Naive thymus-derived CD4-positive, alpha-beta T cell (primary cell): Measurements from ENCODE around the gene TPP2. TPM values are rescaled to one million over a fixed set of nuclear protein-coding genes. Genes with fewer than 3 reads are reported as not detected.

Experiments
- ATAC-seq: fragments of 150-1000 bp; cut with Tn5 transposase; 2 replicates; pipeline ENCODE4 v1.10.0; 2021; ENCODE audit warnings: mild to moderate bottlenecking, moderate library complexity
- CTCF ChIA-PET: fragments of 350-600 bp; sonication (Branson Sonifier 250); formaldehyde crosslinking; loops from one replicate; lab custom pipeline; 2021; ENCODE audit warnings: antibody characterized with exemption; lab: Charles Lee
- POLR2A ChIA-PET: fragments of 350-600 bp; sonication (Branson Sonifier 250); formaldehyde crosslinking; loops from one replicate; lab custom pipeline; 2021; ENCODE audit warnings: antibody characterized with exemption, inconsistent platforms; lab: Charles Lee
- DNase-seq, 9 donors: peaks; one replicate each; pipeline versions ENCODE4 v3.0.0 to v3.0.0-alpha.2; 2020 to 2022; ENCODE audit warnings: mixed read lengths in 1 of 9
- H3K27ac ChIP-seq: one replicate; pipeline ENCODE4 v1.7.0; 2013; ENCODE audit warnings: mild to moderate bottlenecking, low read depth, low read length, moderate library complexity
- H3K27me3 ChIP-seq, 2 donors: one replicate each; pipeline ENCODE4 v1.7.0; 2013; ENCODE audit warnings: low read length in 2 of 2, mild to moderate bottlenecking in 2 of 2, moderate library complexity in 2 of 2; ENCODE audit not compliant: control insufficient read depth in 2 of 2, insufficient read depth in 2 of 2
- H3K36me3 ChIP-seq, 3 experiments: 1 replicate in 2 of 3; 2 replicates in 1 of 3; pipeline ENCODE4 v1.7.0; 2013; ENCODE audit warnings: low read length in 3 of 3, mild to moderate bottlenecking in 3 of 3, moderate library complexity in 1 of 3; ENCODE audit not compliant: insufficient read depth in 3 of 3, control insufficient read depth in 2 of 3
- H3K4me1 ChIP-seq, 2 donors: one replicate each; pipeline ENCODE4 v1.7.0; 2013; ENCODE audit warnings: low read length in 2 of 2, mild to moderate bottlenecking in 2 of 2, moderate library complexity in 1 of 2; ENCODE audit not compliant: control insufficient read depth in 2 of 2, insufficient read depth in 2 of 2
- H3K4me3 ChIP-seq: 2 replicates; pipeline ENCODE4 v1.7.0; 2013; ENCODE audit warnings: mild to moderate bottlenecking, low read length
- H3K9me3 ChIP-seq, 3 experiments: 1 replicate in 2 of 3; 2 replicates in 1 of 3; pipeline ENCODE4 v1.7.0; 2013; ENCODE audit warnings: low read length in 3 of 3; ENCODE audit not compliant: control insufficient read depth in 2 of 3
- H3K27ac Mint-ChIP-seq, 9 donors: one replicate each; pipeline ENCODE4 v1.8.0; 2020 to 2022; ENCODE audit warnings: mixed read lengths in 9 of 9, mild to moderate bottlenecking in 8 of 9, moderate library complexity in 5 of 9, inconsistent platforms in 2 of 9
- H3K27me3 Mint-ChIP-seq, 5 donors: one replicate each; pipeline ENCODE4 v1.8.0; 2021 to 2022; ENCODE audit warnings: mixed read lengths in 5 of 5, mild to moderate bottlenecking in 1 of 5
- H3K36me3 Mint-ChIP-seq, 5 donors: one replicate each; pipeline ENCODE4 v1.8.0; 2020 to 2022; ENCODE audit warnings: mixed read lengths in 5 of 5, mild to moderate bottlenecking in 3 of 5, inconsistent platforms in 1 of 5
- H3K4me1 Mint-ChIP-seq, 7 donors: one replicate each; pipeline ENCODE4 v1.8.0; 2020 to 2022; ENCODE audit warnings: mixed read lengths in 7 of 7, mild to moderate bottlenecking in 3 of 7, inconsistent platforms in 1 of 7
- H3K4me3 Mint-ChIP-seq, 10 donors: one replicate each; pipeline ENCODE4 v1.8.0; 2020 to 2022; ENCODE audit warnings: mild to moderate bottlenecking in 10 of 10, mixed read lengths in 10 of 10, moderate library complexity in 6 of 10, inconsistent platforms in 2 of 10
- H3K9me3 Mint-ChIP-seq, 11 donors: one replicate each; pipeline ENCODE4 v1.8.0; 2020 to 2022; ENCODE audit warnings: mixed read lengths in 11 of 11, mild to moderate bottlenecking in 4 of 11, inconsistent platforms in 1 of 11, moderate library complexity in 1 of 11
- intact Hi-C, 2 donors: fragments of 100-400 bp; cut with micrococcal nuclease; formaldehyde crosslinking; loops; one replicate each; pipeline ENCODE4 v1.15.1; 2023
- polyA plus RNA-seq, 2 donors: library from polyadenylated mRNA; unstranded; fragments of 300-500 nt; fragmentation: Illumina TruSeq; gene quantifications; one replicate each; pipeline ENCODE4 v1.2.3, GENCODE V29; 2021
- total RNA-seq, 6 experiments: library from RNA in 5 of 6; stranded (reverse) in 5 of 6; gene quantifications; 1 replicate in 5 of 6; 2 replicates in 1 of 6; pipeline ENCODE4 v1.2.3 and lab custom pipeline; 2021 to 2026

Gene TPP2
- total and polyA plus RNA-seq, 7 experiments from 2014 or later: 49.4 to 158 (median 112) TPM

DNA sequence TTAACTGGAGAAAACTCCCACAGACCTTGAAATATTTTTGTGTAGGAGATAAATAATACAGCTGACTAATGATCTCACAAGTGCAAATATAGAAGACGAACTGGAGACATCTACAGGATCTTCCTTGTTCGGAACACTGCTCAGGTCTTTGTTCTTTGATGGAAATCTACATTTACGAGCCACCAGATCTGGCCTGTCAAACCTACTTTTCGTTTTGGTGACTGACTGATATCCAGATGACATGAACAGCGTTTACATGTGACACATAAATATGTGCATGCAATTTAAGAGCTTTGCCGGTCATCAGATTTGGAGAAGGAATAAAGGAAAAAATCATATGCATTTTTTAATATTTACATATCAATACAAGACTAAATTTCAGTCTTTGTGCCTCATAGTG, 24.5 kb upstream of the TPP2 start:
- H3K4me3 ChIP-seq: no peak overlapping the region
- ChIA-PET CTCF (interaction anchor here (1.3 kb wide), 1 partner anchor 12 kb away, joined by 3 read pairs; no protein-coding TSS in a partner anchor), POLR2A (no interaction called here)
- no peak for ATAC-seq
- intact Hi-C loops: no loop called here
- Mint-ChIP-seq H3K36me3 (no peaks in the 10 kb centered on the region), H3K9me3 (no peaks in the 10 kb centered on the region), H3K27ac (no peak overlapping the region), H3K4me3 (no peak overlapping the region), H3K4me1 (no peaks in the 10 kb centered on the region), H3K27me3 (peaks cover 5 to 43% (median 9%) of the 10 kb centered on the region in 5 donors)
- no peaks in the 10 kb centered on the region for H3K9me3 ChIP-seq
- H3K36me3 ChIP-seq: no peaks in the 10 kb centered on the region
- no peak for DNase-seq
- H3K27ac ChIP-seq: no peak overlapping the region
- H3K4me1 ChIP-seq: no peaks in the 10 kb centered on the region
- H3K27me3 ChIP-seq: peaks cover 0 to 2% of the 10 kb centered on the region in 2 donors

DNA sequence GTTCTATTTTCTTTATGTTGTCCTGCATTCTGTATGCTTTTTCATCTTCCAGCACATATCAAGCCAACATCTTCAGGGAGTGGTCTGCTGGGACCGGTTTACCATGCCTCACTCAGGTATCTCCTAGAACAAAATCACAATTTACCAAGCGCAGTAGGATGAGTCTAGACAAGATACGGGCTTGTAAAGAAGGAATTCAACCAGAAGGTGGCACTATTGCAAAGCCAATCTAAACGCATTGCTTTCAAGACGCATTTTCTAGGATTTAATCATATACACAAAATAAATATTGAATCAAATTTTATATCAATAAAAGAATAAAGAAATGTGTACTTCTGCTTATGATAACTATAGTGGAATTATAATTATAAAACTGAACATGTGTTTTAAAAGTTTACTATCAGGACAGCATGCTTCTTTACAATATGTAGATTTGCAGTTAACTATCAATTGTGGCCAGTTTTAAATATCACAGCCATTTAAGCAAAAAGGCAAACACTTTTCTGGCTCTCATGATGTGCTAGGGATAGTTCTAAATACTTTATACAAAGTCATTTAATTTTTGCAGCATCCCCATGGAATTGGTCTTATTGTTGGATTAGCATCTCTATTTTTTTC, 16.1 kb upstream of the TPP2 start:
- peak; percentile 85 for ATAC-seq
- no peaks in the 10 kb centered on the region for H3K9me3 Mint-ChIP-seq
- DNase-seq: peak in 7 of 9 donors; percentile 37 to 70 (median 63)
- no peaks in the 10 kb centered on the region for H3K36me3 Mint-ChIP-seq
- H3K4me3 Mint-ChIP-seq: no peak overlapping the region
- POLR2A ChIA-PET: interaction anchor here (1.0 to 9.3 kb wide), 4 partner anchors 14 to 268 kb away, joined by 3 to 86 read pairs (median 16); partner anchors contain the start of genes ERCC5 and TPP2
- no peaks in the 10 kb centered on the region for H3K36me3 ChIP-seq
- CTCF ChIA-PET: interaction anchor here (0.7 to 4.0 kb wide), 14 partner anchors 8 to 270 kb away, joined by 3 to 27 read pairs (median 6); no protein-coding TSS in a partner anchor
- intact Hi-C loops: loop anchor here (1.0 to 2.0 kb wide), 9 partner anchors 12 to 336 kb away; no protein-coding TSS in a partner anchor
- no peak overlapping the region for H3K27ac ChIP-seq
- H3K27me3 Mint-ChIP-seq: peaks cover 4 to 26% (median 5%) of the 10 kb centered on the region in 5 donors
- no peaks in the 10 kb centered on the region for H3K27me3 ChIP-seq
- H3K4me1 Mint-ChIP-seq: peaks cover 8 to 14% (median 10%) of the 10 kb centered on the region in 7 donors
- peaks cover 0 to 8% of the 10 kb centered on the region in 2 donors for H3K4me1 ChIP-seq
- peak overlapping the region in 1 of 9 donors; percentile 57 for H3K27ac Mint-ChIP-seq
- H3K9me3 ChIP-seq: no peaks in the 10 kb centered on the region
- no peak overlapping the region for H3K4me3 ChIP-seq

DNA sequence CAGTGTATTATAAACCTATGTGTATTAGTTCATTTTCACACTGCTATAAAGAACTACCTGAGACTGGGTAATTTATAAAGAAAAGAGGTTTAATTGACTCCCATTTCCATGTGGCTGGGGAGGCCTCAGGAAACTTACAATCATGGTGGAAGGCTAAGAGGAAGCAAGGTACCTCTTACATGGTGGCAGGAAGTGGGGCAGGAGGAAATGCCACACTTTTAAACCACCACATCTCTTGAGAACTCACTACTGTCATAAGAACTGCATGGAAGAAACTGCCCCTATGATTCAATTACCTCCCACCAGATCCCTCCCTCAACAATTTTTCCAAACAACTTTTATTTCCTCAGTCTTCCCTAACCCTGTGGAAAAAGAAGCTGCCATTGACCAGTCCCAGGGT, 14.5 kb upstream of the TPP2 start:
- H3K27ac ChIP-seq: no peak overlapping the region
- no peaks in the 10 kb centered on the region for H3K9me3 Mint-ChIP-seq
- H3K4me3 ChIP-seq: no peak overlapping the region
- POLR2A ChIA-PET: interaction anchor here (1.6 to 9.3 kb wide), 3 partner anchors 12 to 264 kb away, joined by 7 to 86 read pairs (median 24); partner anchors contain the start of genes ERCC5 and TPP2
- H3K36me3 Mint-ChIP-seq: no peaks in the 10 kb centered on the region
- H3K4me1 Mint-ChIP-seq: peaks cover 8 to 14% (median 10%) of the 10 kb centered on the region in 7 donors
- H3K27ac Mint-ChIP-seq: peak overlapping the region in 4 of 9 donors; percentile 18 to 41 (median 26)
- intact Hi-C loops: no loop called here
- no peak overlapping the region for H3K4me3 Mint-ChIP-seq
- peaks cover 0 to 8% of the 10 kb centered on the region in 2 donors for H3K4me1 ChIP-seq
- H3K9me3 ChIP-seq: no peaks in the 10 kb centered on the region
- CTCF ChIA-PET: interaction anchor here (0.8 to 4.0 kb wide), 10 partner anchors 9 to 268 kb away, joined by 3 to 27 read pairs (median 6); no protein-coding TSS in a partner anchor
- no peak for DNase-seq
- peaks cover 4 to 25% (median 5%) of the 10 kb centered on the region in 5 donors for H3K27me3 Mint-ChIP-seq
- H3K36me3 ChIP-seq: no peaks in the 10 kb centered on the region
- H3K27me3 ChIP-seq: no peaks in the 10 kb centered on the region
- ATAC-seq: no peak

DNA sequence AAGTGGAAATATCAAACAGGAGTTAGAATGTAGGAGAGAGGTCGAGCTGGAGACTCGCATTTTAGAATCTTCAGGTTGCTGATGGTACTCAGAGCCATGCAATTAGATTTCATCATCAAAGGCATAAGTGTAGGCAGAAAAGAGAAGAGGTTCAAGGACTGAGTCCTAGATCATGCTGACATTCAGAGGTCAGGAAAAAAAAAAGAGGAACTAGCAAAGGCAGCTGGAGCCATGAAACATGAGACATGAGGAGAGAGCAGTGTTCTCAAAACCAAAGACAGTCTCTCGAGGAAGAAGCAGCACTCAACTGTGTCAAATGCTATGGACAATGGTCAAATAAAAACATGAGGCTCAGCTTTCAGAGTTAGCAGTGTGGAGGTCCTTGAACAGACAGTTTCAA, 12.4 kb upstream of the TPP2 start:
- Mint-ChIP-seq H3K27ac (no peak overlapping the region), H3K4me3 (no peak overlapping the region), H3K9me3 (no peaks in the 10 kb centered on the region), H3K27me3 (peaks cover 4 to 21% (median 4%) of the 10 kb centered on the region in 5 donors), H3K4me1 (peaks cover 8 to 18% (median 13%) of the 10 kb centered on the region in 7 donors), H3K36me3 (no peaks in the 10 kb centered on the region)
- Histone ChIP-seq H3K36me3 (no peaks in the 10 kb centered on the region), H3K9me3 (no peaks in the 10 kb centered on the region), H3K4me3 (no peak overlapping the region), H3K4me1 (peaks cover 0 to 8% of the 10 kb centered on the region in 2 donors), H3K27me3 (no peaks in the 10 kb centered on the region), H3K27ac (no peak overlapping the region)
- no peak for DNase-seq
- ATAC-seq: peak; percentile 60
- intact Hi-C loops: no loop called here
- CTCF ChIA-PET: interaction anchor here (0.9 to 1.4 kb wide), 2 partner anchors 11 to 12 kb away, joined by 3 to 4 read pairs; no protein-coding TSS in a partner anchor
- POLR2A ChIA-PET: interaction anchor here (1.0 to 9.3 kb wide), 5 partner anchors 10 to 264 kb away, joined by 4 to 86 read pairs (median 4); partner anchors contain the start of gene TPP2

DNA sequence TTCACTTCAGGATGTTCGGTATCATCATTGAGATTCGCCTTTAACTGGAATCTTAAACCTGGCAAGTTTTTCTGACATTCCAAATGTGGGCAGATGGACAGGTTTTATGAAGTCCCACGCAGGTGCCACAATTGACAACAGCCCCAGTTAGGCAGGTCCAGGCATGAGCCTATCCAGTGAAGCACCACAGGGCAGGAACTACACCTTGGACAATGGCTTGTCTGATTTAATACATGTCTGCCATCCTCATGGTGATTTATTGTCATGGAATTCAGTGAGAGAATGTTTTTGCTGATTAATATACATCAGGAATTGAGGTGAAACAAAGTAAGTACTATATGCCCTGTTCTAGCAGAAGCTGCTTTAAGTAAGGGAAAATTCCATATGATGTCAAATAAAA, 10.2 kb upstream of the TPP2 start:
- H3K4me1 Mint-ChIP-seq: peaks cover 11 to 20% (median 14%) of the 10 kb centered on the region in 7 donors
- H3K27ac Mint-ChIP-seq: no peak overlapping the region
- intact Hi-C loops: no loop called here
- ChIA-PET CTCF (interaction anchor here (0.7 kb wide), 1 partner anchor 20 kb away, joined by 3 read pairs; no protein-coding TSS in a partner anchor), POLR2A (interaction anchor here (1.1 to 9.3 kb wide), 2 partner anchors 8 to 260 kb away, joined by 4 to 86 read pairs; partner anchors contain the start of gene TPP2)
- H3K9me3 Mint-ChIP-seq: no peaks in the 10 kb centered on the region
- H3K4me3 ChIP-seq: no peak overlapping the region
- H3K4me1 ChIP-seq: peaks cover 2 to 11% of the 10 kb centered on the region in 2 donors
- H3K4me3 Mint-ChIP-seq: no peak overlapping the region
- no peak overlapping the region for H3K27ac ChIP-seq
- DNase-seq: no peak
- H3K27me3 Mint-ChIP-seq: peaks cover 0 to 14% (median 0%) of the 10 kb centered on the region in 5 donors
- ATAC-seq: no peak
- no peaks in the 10 kb centered on the region for H3K27me3 ChIP-seq
- no peaks in the 10 kb centered on the region for H3K36me3 ChIP-seq
- no peaks in the 10 kb centered on the region for H3K36me3 Mint-ChIP-seq
- no peaks in the 10 kb centered on the region for H3K9me3 ChIP-seq

DNA sequence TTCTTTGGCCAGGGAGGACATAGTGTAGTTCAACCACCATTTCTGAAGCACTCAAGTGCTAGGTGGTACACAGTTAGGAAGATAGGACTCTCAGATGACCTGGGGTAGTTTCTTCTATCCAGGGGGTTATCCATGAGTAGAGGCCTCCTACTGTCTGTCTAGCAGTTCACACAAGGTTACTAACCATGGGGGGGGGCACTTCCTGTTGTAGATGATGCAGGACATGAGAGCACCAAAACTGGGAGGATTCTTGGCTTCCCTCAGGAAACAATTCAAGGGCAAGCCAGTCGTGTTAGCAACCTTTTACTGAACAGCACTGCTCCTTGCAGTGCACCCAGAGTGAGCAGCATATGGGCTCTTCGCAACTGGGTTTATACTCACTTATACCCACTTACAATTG, 8.9 kb upstream of the TPP2 start:
- ChIA-PET CTCF (no interaction called here), POLR2A (interaction anchor here (9.3 kb wide), 1 partner anchor 7 kb away, joined by 86 read pairs; the partner anchor contains the start of gene TPP2)
- Mint-ChIP-seq H3K27ac (no peak overlapping the region), H3K4me1 (peaks cover 5 to 22% (median 15%) of the 10 kb centered on the region in 7 donors), H3K9me3 (no peaks in the 10 kb centered on the region), H3K27me3 (peaks cover 0 to 14% (median 0%) of the 10 kb centered on the region in 5 donors), H3K36me3 (no peaks in the 10 kb centered on the region), H3K4me3 (no peak overlapping the region)
- no peak overlapping the region for H3K27ac ChIP-seq
- no peaks in the 10 kb centered on the region for H3K27me3 ChIP-seq
- peaks cover 6% of the 10 kb centered on the region in 2 donors for H3K4me1 ChIP-seq
- H3K36me3 ChIP-seq: no peaks in the 10 kb centered on the region
- intact Hi-C loops: no loop called here
- no peak overlapping the region for H3K4me3 ChIP-seq
- no peaks in the 10 kb centered on the region for H3K9me3 ChIP-seq
- ATAC-seq: no peak
- DNase-seq: no peak
